ENCODE data around the gene NKX1-1.

GRCh38 chr4:1379351-1379781, 26.9 kb downstream of the NKX1-1 start:
- TF ChIP-seq CTCF (IDR thresholded peaks at IDR 0.05) (no peak), POLR2AphosphoS5 (IDR thresholded peaks at IDR 0.05) (no peak)
